ENCODE data around the gene SMC1B. TPM values are rescaled to one million over a fixed set of nuclear protein-coding genes. Genes with fewer than 3 reads are reported as not detected.
"Not testable (repeated sequence)": the region's sequence is repeated elsewhere in the genome, so short reads cannot be mapped to it uniquely, and the experiment has no call there.

SMC1B gene
- total RNA-seq, 1 donor from 2014 or later, result not detected

GRCh38 chr22:45452565-45453379, 39.4 kb upstream of the SMC1B start:
- H3K36me3 ChIP-seq, result no peaks in the 10 kb centered on the region
- H3K27me3 ChIP-seq, result no peaks in the 10 kb centered on the region
- intact Hi-C loops (cut with DNase I), result loop anchor here (1.0 kb wide), 1 partner anchor 16 kb away; no protein-coding TSS in a partner anchor
- H3K4me1 ChIP-seq, result peaks cover 11 to 25% of the 10 kb centered on the region in 2 donors
- no peaks in the 10 kb centered on the region for H3K9me3 ChIP-seq
- DNase-seq (ENCODE audit: low spot score in 2 of 2), result no peak
- peak overlapping the region; percentile 64 to 69 for H3K27ac ChIP-seq
- TF ChIP-seq CTCF (IDR thresholded peaks at IDR 0.05), result no peak
- no peak overlapping the region for H3K4me3 ChIP-seq

- Histone ChIP-seq H3K27me3 (no peaks in the 10 kb centered on the region), H3K36me3 (no peaks in the 10 kb centered on the region), H3K27ac (peak overlapping the region; percentile 64 to 69), H3K4me3 (no peak overlapping the region), H3K9me3 (no peaks in the 10 kb centered on the region), H3K4me1 (peaks cover 11 to 28% of the 10 kb centered on the region in 2 donors)
- no peak for TF ChIP-seq CTCF (IDR thresholded peaks at IDR 0.05)
- DNase-seq (ENCODE audit: low spot score in 2 of 2), result no peak
- intact Hi-C loops (cut with DNase I), result loop anchor here (1.0 kb wide), 1 partner anchor 16 kb away; no protein-coding TSS in a partner anchor
These were observed 38.6 kb upstream of the SMC1B start for GRCh38 chr22:45451972-45452371.

GRCh38 chr22:45450921-45451651, 37.7 kb upstream of the SMC1B start:
- no peak overlapping the region for H3K4me3 ChIP-seq
- intact Hi-C loops (cut with DNase I), result no loop called here
- H3K4me1 ChIP-seq, result peaks cover 11 to 28% of the 10 kb centered on the region in 2 donors

GRCh38 chr22:45450101-45450785, 36.8 kb upstream of the SMC1B start:
- intact Hi-C loops (cut with DNase I), result no loop called here
- TF ChIP-seq CTCF (IDR thresholded peaks at IDR 0.05), result no peak
- Histone ChIP-seq H3K27ac (peak overlapping the region; percentile 64 to 69), H3K4me1 (peaks cover 11 to 28% of the 10 kb centered on the region in 2 donors), H3K27me3 (no peaks in the 10 kb centered on the region), H3K4me3 (no peak overlapping the region), H3K36me3 (no peaks in the 10 kb centered on the region), H3K9me3 (no peaks in the 10 kb centered on the region)
- no peak for DNase-seq (ENCODE audit: low spot score in 2 of 2)

More at GRCh38 chr22:45450921-45451651, 37.7 kb upstream of the SMC1B start:
- Histone ChIP-seq H3K27me3 (no peaks in the 10 kb centered on the region), H3K9me3 (no peaks in the 10 kb centered on the region), H3K27ac (peak overlapping the region; percentile 64 to 69), H3K36me3 (no peaks in the 10 kb centered on the region)
- DNase-seq (ENCODE audit: low spot score in 2 of 2), result peak in 1 of 2 donors; percentile 76
- no peak for TF ChIP-seq CTCF (IDR thresholded peaks at IDR 0.05)

GRCh38 chr22:45449442-45449841, 36.0 kb upstream of the SMC1B start:
- H3K36me3 ChIP-seq; DNase-seq (ENCODE audit: low spot score in 2 of 2); H3K4me3 ChIP-seq; intact Hi-C loops (cut with DNase I); H3K9me3 ChIP-seq; H3K27me3 ChIP-seq: not testable (repeated sequence)
- H3K27ac ChIP-seq, result peak overlapping the region in 1 of 2 donors; percentile 64
- H3K4me1 ChIP-seq, result peaks cover 11 to 28% of the 10 kb centered on the region in 2 donors

Data from ascending aorta (tissue), 2 donors.